ENCODE measurements around the gene RNFT2.

Gene RNFT2

DNA sequence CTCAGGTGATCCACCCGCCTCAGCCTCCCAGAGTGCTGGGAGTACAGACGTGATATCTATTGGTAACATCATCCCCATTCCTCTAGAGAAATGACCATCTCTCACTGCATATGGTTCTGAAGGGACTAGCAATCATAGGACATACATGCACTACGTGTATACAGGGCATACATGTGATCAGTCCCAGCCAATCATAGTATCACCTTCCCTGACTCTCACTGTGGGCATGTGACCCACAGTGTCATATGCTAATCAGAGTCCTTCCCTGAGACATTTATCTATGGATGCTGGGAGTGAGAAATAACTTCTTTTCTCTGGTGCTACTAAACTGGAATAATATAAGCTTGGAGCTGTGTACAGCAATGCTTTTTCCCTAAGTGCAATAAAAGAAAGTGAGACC is 160.6 kb downstream of the RNFT2 start:
- peaks cover 2% of the 10 kb centered on the region for H3K4me1 ChIP-seq (ENCODE audit: control insufficient read depth, insufficient read depth, low read length)
- H3K9me3 ChIP-seq (ENCODE audit: control insufficient read depth, low read length): peaks cover 6% of the 10 kb centered on the region
- H3K36me3 ChIP-seq (ENCODE audit: control insufficient read depth, insufficient read depth, low read length, severe bottlenecking): no peaks in the 10 kb centered on the region
- no peak overlapping the region for H3K9ac ChIP-seq (ENCODE audit: low read length)
- peaks cover 46% of the 10 kb centered on the region for H3K27me3 ChIP-seq (replicated peaks; ENCODE audit: control insufficient read depth, insufficient read depth, low read length)
- no peak overlapping the region for H3K4me3 ChIP-seq (ENCODE audit: low read length)
- DNase-seq (ENCODE audit: low read depth): no peak

DNA sequence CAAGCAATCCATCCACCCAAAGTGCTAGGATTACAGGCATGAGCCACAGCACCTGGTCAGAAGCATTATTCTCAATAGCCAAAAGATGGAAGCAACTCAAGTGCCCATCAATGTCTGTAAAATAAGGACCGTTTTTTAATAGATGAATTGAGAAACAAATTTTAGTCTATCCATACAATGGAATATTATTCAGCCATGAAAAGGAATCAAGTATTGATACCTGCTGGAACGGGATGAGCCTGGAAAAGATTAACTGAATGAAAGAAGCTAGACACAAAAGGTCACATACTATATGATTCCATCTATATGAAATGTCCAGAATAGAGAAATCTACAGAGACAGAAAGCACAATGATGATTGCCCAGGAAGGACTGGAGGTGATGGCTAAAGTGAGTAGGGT is 163.5 kb downstream of the RNFT2 start:
- no peaks in the 10 kb centered on the region for H3K36me3 ChIP-seq (ENCODE audit: control insufficient read depth, insufficient read depth, low read length, severe bottlenecking)
- no peak overlapping the region for H3K9ac ChIP-seq (ENCODE audit: low read length)
- H3K4me1 ChIP-seq (ENCODE audit: control insufficient read depth, insufficient read depth, low read length): no peaks in the 10 kb centered on the region
- peaks cover 6% of the 10 kb centered on the region for H3K9me3 ChIP-seq (ENCODE audit: control insufficient read depth, low read length)
- H3K4me3 ChIP-seq (ENCODE audit: low read length): no peak overlapping the region
- peaks cover 45% of the 10 kb centered on the region for H3K27me3 ChIP-seq (replicated peaks; ENCODE audit: control insufficient read depth, insufficient read depth, low read length)
- DNase-seq (ENCODE audit: low read depth): no peak

Measured in adipocyte (in vitro differentiated cells).